H9 (cell line): ENCODE data around the gene CBR3. TPM values are rescaled to one million over a fixed set of nuclear protein-coding genes. Genes with fewer than 3 reads are reported as not detected.

Experiments
- DNase-seq: peaks from one replicate; pipeline ENCODE4 v3.0.0-alpha.2; 2017
- H2AFZ ChIP-seq: one replicate; pipeline ENCODE4 v1.6.1; 2013; ENCODE audit warnings: mild to moderate bottlenecking, low read length, control low read depth, moderate library complexity
- H2AK5ac ChIP-seq: 2 replicates; pipeline ENCODE4 v1.6.1; 2013; ENCODE audit warnings: low read length, control low read depth, mixed read lengths; ENCODE audit not compliant: insufficient read length
- H2BK120ac ChIP-seq: one replicate; pipeline ENCODE4 v1.6.1; 2013; ENCODE audit warnings: low read depth, mild to moderate bottlenecking, low read length, control low read depth, inconsistent platforms; ENCODE audit not compliant: poor library complexity, severe bottlenecking
- H2BK12ac ChIP-seq: 2 replicates; pipeline ENCODE4 v1.6.1; 2013; ENCODE audit warnings: low read length, control low read depth, mixed read lengths, low read depth; ENCODE audit not compliant: insufficient read length
- H2BK15ac ChIP-seq: 2 replicates; pipeline ENCODE4 v1.6.1; 2013; ENCODE audit warnings: low read depth, low read length, control low read depth
- H2BK20ac ChIP-seq: one replicate; pipeline ENCODE4 v1.6.1; 2013; ENCODE audit warnings: low read depth, mild to moderate bottlenecking, low read length, control low read depth, inconsistent platforms; ENCODE audit not compliant: poor library complexity, severe bottlenecking
- H2BK5ac ChIP-seq: 2 replicates; pipeline ENCODE4 v1.6.1; 2013; ENCODE audit warnings: low read length, control low read depth, mixed read lengths; ENCODE audit not compliant: insufficient read length
- H3K14ac ChIP-seq: 2 replicates; pipeline ENCODE4 v1.6.1; 2013; ENCODE audit warnings: low read length, control low read depth; ENCODE audit not compliant: insufficient read depth
- H3K18ac ChIP-seq: 2 replicates; pipeline ENCODE4 v1.6.1; 2013; ENCODE audit warnings: low read depth, mild to moderate bottlenecking, mixed read lengths, low read length, control low read depth; ENCODE audit not compliant: insufficient read length
- H3K23ac ChIP-seq: 2 replicates; pipeline ENCODE4 v1.6.1; 2013; ENCODE audit warnings: low read length, control low read depth, mixed read lengths, low read depth; ENCODE audit not compliant: insufficient read length
- H3K23me2 ChIP-seq: 2 replicates; pipeline ENCODE4 v1.6.1; 2013; ENCODE audit warnings: low read depth, mild to moderate bottlenecking, mixed read lengths, low read length, control low read depth; ENCODE audit not compliant: insufficient read length, poor library complexity, severe bottlenecking
- H3K27ac ChIP-seq: 2 replicates; pipeline ENCODE4 v1.5.1; 2013; ENCODE audit warnings: low read length, control low read depth, mixed read lengths, low read depth; ENCODE audit not compliant: insufficient read length
- H3K27me3 ChIP-seq: 2 replicates; pipeline ENCODE4 v1.6.1; 2013; ENCODE audit warnings: low read length, control low read depth, inconsistent platforms; ENCODE audit not compliant: insufficient read depth
- H3K4ac ChIP-seq: 2 replicates; pipeline ENCODE4 v1.6.1; 2013; ENCODE audit warnings: low read depth, mild to moderate bottlenecking, control low read depth, inconsistent platforms, low read length, moderate library complexity
- H3K4me1 ChIP-seq: 2 replicates; pipeline ENCODE4 v1.6.1; 2013; ENCODE audit warnings: low read length, control low read depth, inconsistent platforms; ENCODE audit not compliant: insufficient read depth
- H3K4me2 ChIP-seq: 2 replicates; pipeline ENCODE4 v1.6.1; 2013; ENCODE audit warnings: low read length, control low read depth, mixed read lengths; ENCODE audit not compliant: insufficient read length, insufficient read depth
- H3K56ac ChIP-seq: 2 replicates; pipeline ENCODE4 v1.6.1; 2013; ENCODE audit warnings: low read depth, mild to moderate bottlenecking, mixed read lengths, low read length, control low read depth; ENCODE audit not compliant: insufficient read length
- H3K79me1 ChIP-seq: 2 replicates; pipeline ENCODE4 v1.6.1; 2013; ENCODE audit warnings: low read depth, mild to moderate bottlenecking, moderate library complexity, low read length, control low read depth, inconsistent platforms; ENCODE audit not compliant: insufficient read depth, poor library complexity, severe bottlenecking
- H3K79me2 ChIP-seq: 2 replicates; pipeline ENCODE4 v1.6.1; 2013; ENCODE audit warnings: low read length, control low read depth, inconsistent platforms; ENCODE audit not compliant: insufficient read depth
- H3K9ac ChIP-seq: 2 replicates; pipeline ENCODE4 v1.6.1; 2013; ENCODE audit warnings: low read length, control low read depth, mixed read lengths; ENCODE audit not compliant: insufficient read length; ENCODE audit errors: extremely low read depth
- H3K9me3 ChIP-seq: one replicate; pipeline ENCODE4 v1.6.1; 2013; ENCODE audit warnings: low read depth, low read length, inconsistent platforms; ENCODE audit not compliant: control insufficient read depth
- H3T11ph ChIP-seq: one replicate; pipeline ENCODE4 v1.6.1; 2013; ENCODE audit warnings: mild to moderate bottlenecking, low read length, control low read depth, inconsistent platforms
- H4K20me1 ChIP-seq: one replicate; pipeline ENCODE4 v1.6.1; 2013; ENCODE audit not compliant: control insufficient read depth, insufficient read length, insufficient read depth
- H4K5ac ChIP-seq: 2 replicates; pipeline ENCODE4 v1.6.1; 2013; ENCODE audit warnings: low read depth, mild to moderate bottlenecking, mixed read lengths, low read length, control low read depth; ENCODE audit not compliant: insufficient read length
- H4K8ac ChIP-seq: replicated peaks from 2 replicates; pipeline ENCODE4 v1.6.1; 2013; ENCODE audit warnings: low read length, control low read depth, mixed read lengths, low read depth; ENCODE audit not compliant: insufficient read length
- H4K91ac ChIP-seq: 2 replicates; pipeline ENCODE4 v1.6.1; 2013; ENCODE audit warnings: low read depth, mild to moderate bottlenecking, moderate library complexity, mixed read lengths, low read length, control low read depth; ENCODE audit not compliant: insufficient read length
- H3K27ac Mint-ChIP-seq, 3 experiments: 2 replicates in 2 of 3; 3 replicates in 1 of 3; pipeline ENCODE4 v1.8.0; 2020 to 2021; ENCODE audit warnings: mixed read lengths in 3 of 3, mild to moderate bottlenecking in 1 of 3, moderate library complexity in 1 of 3
- H3K27me3 Mint-ChIP-seq: 2 replicates; pipeline ENCODE4 v1.8.0; 2021; ENCODE audit warnings: low read depth, mild to moderate bottlenecking, moderate library complexity, mixed read lengths
- H3K36me3 Mint-ChIP-seq, 3 experiments: 2 replicates in 2 of 3; 3 replicates in 1 of 3; pipeline ENCODE4 v1.8.0; 2020 to 2021; ENCODE audit warnings: low read depth in 3 of 3, mixed read lengths in 3 of 3; ENCODE audit not compliant: insufficient read depth in 1 of 3
- H3K4me1 Mint-ChIP-seq, 2 experiments: 2 replicates each; pipeline ENCODE4 v1.8.0; 2020; ENCODE audit warnings: mixed read lengths in 2 of 2
- H3K4me3 Mint-ChIP-seq, 2 experiments: 2 replicates in 1 of 2; 3 replicates in 1 of 2; pipeline ENCODE4 v1.8.0; 2020 to 2021; ENCODE audit warnings: mild to moderate bottlenecking in 2 of 2, mixed read lengths in 2 of 2, moderate library complexity in 1 of 2
- H3K9me3 Mint-ChIP-seq, 2 experiments: 2 replicates in 1 of 2; 3 replicates in 1 of 2; pipeline ENCODE4 v1.8.0; 2020; ENCODE audit warnings: mild to moderate bottlenecking in 2 of 2, mixed read lengths in 2 of 2, moderate library complexity in 1 of 2
- WGBS: extraction: QIAGEN DNeasy Blood & Tissue Kit; methylation state at CpG from one replicate; pipeline ENCODE4 v1.1.7; 2013; ENCODE audit warnings: missing lambda C conversion rate, low lambda C conversion rate, mixed read lengths; ENCODE audit not compliant: insufficient read length; ENCODE audit errors: extremely low coverage; 5-methylcytosine and 5-hydroxymethylcytosine counted together
- total RNA-seq: library from RNA; stranded (reverse); gene quantifications from 2 replicates; pipeline ENCODE4 v1.2.1, GENCODE V29; 2021
- TF ChIP-seq, protein P1 (sequence below): fragments of 200-600 bp; sonication (generic); conservative IDR thresholded peaks from 3 replicates; pipeline ENCODE4 v1.8.0; 2021; ENCODE audit warnings: antibody characterized with exemption, mild to moderate bottlenecking

CBR3 gene
- total RNA-seq, 1 experiment from 2014 or later, result 2.4 TPM

DNA sequence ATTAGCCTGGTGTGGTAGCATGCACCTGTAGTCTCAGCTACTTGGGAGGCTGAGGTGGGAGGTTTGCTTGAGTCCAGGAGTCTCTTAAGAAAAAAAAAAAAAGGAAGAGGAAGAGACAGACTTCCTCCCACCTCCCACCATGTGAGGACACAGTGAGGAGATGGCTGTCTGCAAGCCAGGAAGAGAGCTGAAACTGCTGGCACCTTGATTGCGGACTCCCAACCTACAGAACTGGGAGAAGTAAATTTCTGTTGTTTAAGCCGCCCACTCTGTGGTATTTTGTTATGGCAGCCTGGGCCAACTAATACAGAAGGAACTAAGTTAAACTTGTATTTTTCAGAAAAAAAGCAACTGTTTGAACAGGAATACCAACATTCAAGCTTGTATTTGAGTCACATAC is 43.5 kb downstream of the CBR3 start:
- Histone ChIP-seq H3K4me2 (no peak overlapping the region), H3K27ac (no peak overlapping the region), H3K18ac (no peak overlapping the region), H2AK5ac (no peak overlapping the region), H3K9me3 (no peaks in the 10 kb centered on the region), H2BK15ac (no peak overlapping the region), H4K5ac (no peak overlapping the region), H2AFZ (no peak overlapping the region), H2BK120ac (no peak overlapping the region), H4K91ac (no peak overlapping the region), H3K9ac (no peak overlapping the region), H3K23ac (no peak overlapping the region), H3K27me3 (no peaks in the 10 kb centered on the region), H3K4ac (no peak overlapping the region), H3K79me2 (no peaks in the 10 kb centered on the region), H3K14ac (no peak overlapping the region), H4K20me1 (no peaks in the 10 kb centered on the region), H2BK20ac (no peak overlapping the region), H3K79me1 (no peaks in the 10 kb centered on the region), H4K8ac (no peak overlapping the region), H3T11ph (no peak overlapping the region), H3K56ac (no peak overlapping the region), H2BK5ac (no peak overlapping the region), H3K23me2 (peaks cover 2% of the 10 kb centered on the region), H2BK12ac (no peak overlapping the region), H3K4me1 (no peaks in the 10 kb centered on the region)
- no peaks in the 10 kb centered on the region for H3K27me3 Mint-ChIP-seq
- no CpG with 5 or more reads among the region's 2 CpGs for WGBS
- no peaks in the 10 kb centered on the region; a peak in 1 of 5 replicates for H3K9me3 Mint-ChIP-seq
- H3K4me1 Mint-ChIP-seq, result no peaks in the 10 kb centered on the region
- no peak for DNase-seq
- TF ChIP-seq, protein P1, sequence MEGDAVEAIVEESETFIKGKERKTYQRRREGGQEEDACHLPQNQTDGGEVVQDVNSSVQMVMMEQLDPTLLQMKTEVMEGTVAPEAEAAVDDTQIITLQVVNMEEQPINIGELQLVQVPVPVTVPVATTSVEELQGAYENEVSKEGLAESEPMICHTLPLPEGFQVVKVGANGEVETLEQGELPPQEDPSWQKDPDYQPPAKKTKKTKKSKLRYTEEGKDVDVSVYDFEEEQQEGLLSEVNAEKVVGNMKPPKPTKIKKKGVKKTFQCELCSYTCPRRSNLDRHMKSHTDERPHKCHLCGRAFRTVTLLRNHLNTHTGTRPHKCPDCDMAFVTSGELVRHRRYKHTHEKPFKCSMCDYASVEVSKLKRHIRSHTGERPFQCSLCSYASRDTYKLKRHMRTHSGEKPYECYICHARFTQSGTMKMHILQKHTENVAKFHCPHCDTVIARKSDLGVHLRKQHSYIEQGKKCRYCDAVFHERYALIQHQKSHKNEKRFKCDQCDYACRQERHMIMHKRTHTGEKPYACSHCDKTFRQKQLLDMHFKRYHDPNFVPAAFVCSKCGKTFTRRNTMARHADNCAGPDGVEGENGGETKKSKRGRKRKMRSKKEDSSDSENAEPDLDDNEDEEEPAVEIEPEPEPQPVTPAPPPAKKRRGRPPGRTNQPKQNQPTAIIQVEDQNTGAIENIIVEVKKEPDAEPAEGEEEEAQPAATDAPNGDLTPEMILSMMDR, result no peak
- H3K27ac Mint-ChIP-seq, result no peak overlapping the region; a peak in 1 of 7 replicates
- H3K36me3 Mint-ChIP-seq, result peaks cover 0 to 5% (median 4%) of the 10 kb centered on the region in 3 experiments; a peak in 1 of 7 replicates
- no peak overlapping the region for H3K4me3 Mint-ChIP-seq
